Neural cell (in vitro differentiated cells): ENCODE data around the gene ILDR2. TPM values are rescaled to one million over a fixed set of nuclear protein-coding genes. Genes with fewer than 3 reads are reported as not detected.

ENCODE experiments used
- H2AFZ ChIP-seq: fragments of 200-600, 300-800 bp; sonication (generic), shearing (Covaris generic); 2 replicates; pipeline ENCODE4 v1.6.0; 2014; ENCODE audit warnings: low read depth, mild to moderate bottlenecking, antibody characterized with exemption, low read length, moderate library complexity
- H3F3A ChIP-seq: fragments of 200-600 bp; shearing (Covaris generic); 2 replicates; pipeline ENCODE4 v1.6.1; 2016; ENCODE audit warnings: mild to moderate bottlenecking, moderate library complexity, mixed read lengths, antibody characterized with exemption, low read length; ENCODE audit not compliant: insufficient read depth, poor library complexity, severe bottlenecking
- H3K27ac ChIP-seq: fragments of 200-600, 300-800 bp; sonication (generic), shearing (Covaris generic); 2 replicates; pipeline ENCODE4 v1.5.1; 2014; ENCODE audit warnings: mild to moderate bottlenecking, low read length, moderate library complexity
- H3K27me3 ChIP-seq: fragments of 300-800, 200-600 bp; sonication (generic), shearing (Covaris generic); 2 replicates; pipeline ENCODE4 v1.6.0; 2014; ENCODE audit warnings: mild to moderate bottlenecking, low read depth, low read length, moderate library complexity; ENCODE audit not compliant: insufficient read depth
- H3K36me3 ChIP-seq: fragments of 300-800, 200-600 bp; sonication (generic), shearing (Covaris generic); 2 replicates; pipeline ENCODE4 v1.5.1; 2014; ENCODE audit warnings: mild to moderate bottlenecking, antibody characterized with exemption, low read length, moderate library complexity; ENCODE audit not compliant: insufficient read depth
- H3K4me2 ChIP-seq: fragments of 300-800, 200-600 bp; sonication (generic), shearing (Covaris generic); 2 replicates; pipeline ENCODE4 v1.6.0; 2014; ENCODE audit warnings: mild to moderate bottlenecking, low read length
- H3K4me3 ChIP-seq: fragments of 300-800, 200-600 bp; sonication (generic), shearing (Covaris generic); 2 replicates; pipeline ENCODE4 v1.5.1; 2014; ENCODE audit warnings: mild to moderate bottlenecking, low read length, moderate library complexity
- H3K79me2 ChIP-seq: fragments of 200-600 bp; shearing (Covaris generic); replicated peaks from 2 replicates; pipeline ENCODE4 v1.6.0; 2014; ENCODE audit warnings: mild to moderate bottlenecking, low read length, moderate library complexity; ENCODE audit not compliant: insufficient read depth
- H3K9ac ChIP-seq: fragments of 300-800, 200-600 bp; sonication (generic), shearing (Covaris generic); 2 replicates; pipeline ENCODE4 v1.6.1; 2016; ENCODE audit warnings: mild to moderate bottlenecking, low read length, mixed read lengths
- H3K9me2 ChIP-seq: fragments of 200-600 bp; shearing (Covaris generic); 2 replicates; pipeline ENCODE4 v1.6.1; 2016; ENCODE audit warnings: mild to moderate bottlenecking, low read length, mixed read lengths; ENCODE audit not compliant: insufficient read depth
- H3K9me3 ChIP-seq: fragments of 200-600, 300-800 bp; sonication (generic), shearing (Covaris generic); 2 replicates; pipeline ENCODE4 v1.6.1; 2016; ENCODE audit warnings: mild to moderate bottlenecking, mixed run types, low read length, moderate library complexity, mixed read lengths
- H4K20me1 ChIP-seq: fragments of 200-600 bp; shearing (Covaris generic); 2 replicates; pipeline ENCODE4 v1.6.1; 2016; ENCODE audit warnings: mild to moderate bottlenecking, mixed run types; ENCODE audit not compliant: insufficient read depth
- CTCF ChIP-seq: fragments of 450-650 bp; IDR thresholded peaks from 2 replicates; pipeline ENCODE4 v1.5.1; 2014; ENCODE audit warnings: antibody characterized with exemption, mild to moderate bottlenecking, moderate library complexity; ENCODE audit not compliant: poor library complexity, severe bottlenecking
- EP300 ChIP-seq: fragments of 450-650 bp; conservative IDR thresholded peaks from 2 replicates; pipeline ENCODE4 v1.6.1; 2014; ENCODE audit warnings: antibody characterized with exemption, mild to moderate bottlenecking, moderate library complexity; ENCODE audit not compliant: poor library complexity, severe bottlenecking
- EZH2 ChIP-seq: fragments of 200-600, 300-800 bp; shearing (Covaris generic), sonication (generic); IDR thresholded peaks from 2 replicates; pipeline ENCODE4 v1.6.1; 2014; ENCODE audit warnings: antibody characterized with exemption, low read length, borderline replicate concordance, mild to moderate bottlenecking; ENCODE audit not compliant: insufficient read depth, poor library complexity, severe bottlenecking
- MXI1 ChIP-seq: fragments of 450-650 bp; conservative IDR thresholded peaks from 2 replicates; pipeline ENCODE4 v1.6.1; 2014; ENCODE audit warnings: antibody characterized with exemption, mild to moderate bottlenecking; ENCODE audit not compliant: poor library complexity, severe bottlenecking
- POLR2AphosphoS5 ChIP-seq: IDR thresholded peaks from 2 replicates; pipeline ENCODE4 v1.6.1; 2012
- RAD21 ChIP-seq: fragments of 450-650 bp; conservative IDR thresholded peaks from 2 replicates; pipeline ENCODE4 v1.6.1; 2014; ENCODE audit warnings: antibody characterized with exemption, mild to moderate bottlenecking, moderate library complexity
- REST ChIP-seq: IDR thresholded peaks from 2 replicates; pipeline ENCODE4 v1.6.1; 2012; ENCODE audit warnings: borderline replicate concordance
- SMC3 ChIP-seq: fragments of 450-650 bp; conservative IDR thresholded peaks from 2 replicates; pipeline ENCODE4 v1.6.1; 2014; ENCODE audit warnings: antibody characterized with exemption, mild to moderate bottlenecking, moderate library complexity; ENCODE audit not compliant: poor library complexity
- TAF1 ChIP-seq: IDR thresholded peaks from 2 replicates; pipeline ENCODE4 v1.6.1; 2012; ENCODE audit warnings: low read depth
- polyA plus RNA-seq: library from polyadenylated mRNA; depleted of rRNA; stranded (reverse); fragments of >200 nt; gene quantifications from 2 replicates; pipeline ENCODE4 v1.2.3, GENCODE V29; 2014

The ILDR2 gene
- polyA plus RNA-seq, 1 donor from 2014 or later: 6.8 TPM

- H3K36me3 ChIP-seq: no peaks in the 10 kb centered on the region
- H3F3A ChIP-seq: no peaks in the 10 kb centered on the region
- H3K4me3 ChIP-seq: no peak overlapping the region
- TF ChIP-seq CTCF: no peak
- no peak for TF ChIP-seq EP300
- no peak for TF ChIP-seq RAD21
- TF ChIP-seq SMC3: no peak
- TF ChIP-seq MXI1: no peak
- TF ChIP-seq TAF1: no peak
- no peak for TF ChIP-seq POLR2AphosphoS5
- no peak for TF ChIP-seq EZH2
- no peak overlapping the region for H3K9ac ChIP-seq
- no peak overlapping the region for H3K4me2 ChIP-seq
- no peaks in the 10 kb centered on the region for H4K20me1 ChIP-seq
- no peaks in the 10 kb centered on the region for H3K9me3 ChIP-seq
- H3K27me3 ChIP-seq: peaks cover 10% of the 10 kb centered on the region
- H3K79me2 ChIP-seq: no peaks in the 10 kb centered on the region
- H2AFZ ChIP-seq: no peak overlapping the region
- H3K9me2 ChIP-seq: no peaks in the 10 kb centered on the region
- H3K27ac ChIP-seq: no peak overlapping the region
Measured at GRCh38 chr1:166980818-166981217, 5.5 kb upstream of the ILDR2 start.

GRCh38 chr1:166980383-166980782 is 5.0 kb upstream of the ILDR2 start:
- Histone ChIP-seq H3K4me2 (no peak overlapping the region), H3K27ac (no peak overlapping the region), H3K36me3 (no peaks in the 10 kb centered on the region), H3K27me3 (peaks cover 13% of the 10 kb centered on the region), H3K9me2 (no peaks in the 10 kb centered on the region), H3K9me3 (no peaks in the 10 kb centered on the region), H3F3A (no peaks in the 10 kb centered on the region), H4K20me1 (no peaks in the 10 kb centered on the region), H3K9ac (no peak overlapping the region), H3K79me2 (no peaks in the 10 kb centered on the region), H3K4me3 (no peak overlapping the region), H2AFZ (no peak overlapping the region)
- TF ChIP-seq POLR2AphosphoS5 (no peak), EZH2 (no peak), EP300 (no peak)

GRCh38 chr1:166978821-166979220 is 3.5 kb upstream of the ILDR2 start:
- Histone ChIP-seq H3K9me3 (no peaks in the 10 kb centered on the region), H3K27me3 (peaks cover 23% of the 10 kb centered on the region), H3K4me3 (no peak overlapping the region), H3K9ac (no peak overlapping the region), H3F3A (no peaks in the 10 kb centered on the region), H4K20me1 (no peaks in the 10 kb centered on the region), H3K9me2 (no peaks in the 10 kb centered on the region), H3K79me2 (no peaks in the 10 kb centered on the region), H3K4me2 (no peak overlapping the region), H3K36me3 (no peaks in the 10 kb centered on the region), H2AFZ (no peak overlapping the region), H3K27ac (no peak overlapping the region)
- no peak for TF ChIP-seq TAF1
- no peak for TF ChIP-seq SMC3
- TF ChIP-seq CTCF: no peak
- TF ChIP-seq POLR2AphosphoS5: no peak
- TF ChIP-seq RAD21: no peak
- no peak for TF ChIP-seq EZH2
- no peak for TF ChIP-seq REST
- no peak for TF ChIP-seq MXI1
